PC-3 (cell line): Measurements from ENCODE around the gene OR2AG1. TPM values are rescaled to one million over a fixed set of nuclear protein-coding genes. Genes with fewer than 3 reads are reported as not detected.

Experiments used
- ATAC-seq: fragments of 200-7000 bp; cut with Tn5 transposase; 2 replicates; pipeline ENCODE4 v1.9.1; 2020; ENCODE audit warnings: mild to moderate bottlenecking, moderate library complexity
- BruUV-seq: library from RNA; stranded (reverse); fragments of 400-500 nt; replicated peaks from 2 replicates; lab custom pipeline; 2021; lab: Mats Ljungman, UMichigan
- CTCF ChIA-PET: fragments of 300-600 bp; sonication (Branson Sonifier 250); formaldehyde crosslinking; loops from one replicate; lab custom pipeline; 2022; ENCODE audit warnings: antibody characterized with exemption; lab: Charles Lee
- POLR2A ChIA-PET: fragments of 300-600 bp; sonication (Branson Sonifier 250); formaldehyde crosslinking; loops from one replicate; lab custom pipeline; 2022; ENCODE audit warnings: antibody characterized with exemption; ENCODE audit not compliant: unreplicated experiment; lab: Charles Lee
- DNase-seq: peaks from one replicate; pipeline ENCODE4 v3.0.0-alpha.2; 2015
- H2AFZ ChIP-seq: fragments of 300-600 bp; sonication (generic); 2 replicates; pipeline ENCODE4 v1.6.0; 2016; ENCODE audit warnings: antibody characterized with exemption, low read length
- H3F3A ChIP-seq: fragments of 300-600 bp; sonication (generic); one replicate; pipeline ENCODE4 v1.6.0; 2017; ENCODE audit warnings: antibody characterized with exemption, low read length, control low read depth, mild to moderate bottlenecking; ENCODE audit not compliant: unreplicated experiment
- H3K27ac ChIP-seq: fragments of 300-600 bp; sonication (generic); 2 replicates; pipeline ENCODE4 v1.5.1; 2016; ENCODE audit warnings: mild to moderate bottlenecking, low read length
- H3K27me3 ChIP-seq: fragments of 300-600 bp; sonication (generic); 2 replicates; pipeline ENCODE4 v1.6.1; 2016; ENCODE audit warnings: low read length, mixed read lengths
- H3K36me3 ChIP-seq: fragments of 300-600 bp; sonication (generic); 2 replicates; pipeline ENCODE4 v1.6.1; 2016; ENCODE audit warnings: low read depth, mixed run types, low read length, mixed read lengths
- H3K4me1 ChIP-seq: fragments of 300-600 bp; sonication (generic); 2 replicates; pipeline ENCODE4 v1.5.1; 2016; ENCODE audit warnings: low read length; ENCODE audit not compliant: insufficient read depth
- H3K4me2 ChIP-seq: fragments of 300-600 bp; sonication (generic); 2 replicates; pipeline ENCODE4 v1.6.0; 2016; ENCODE audit warnings: low read length
- H3K4me3 ChIP-seq: fragments of 300-600 bp; sonication (generic); 2 replicates; pipeline ENCODE4 v1.5.1; 2016; ENCODE audit warnings: mild to moderate bottlenecking, low read length, mixed read lengths
- H3K79me2 ChIP-seq: fragments of 300-600 bp; sonication (generic); 2 replicates; pipeline ENCODE4 v1.6.1; 2017; ENCODE audit warnings: low read length, mixed read lengths
- H3K9ac ChIP-seq: fragments of 300-600 bp; sonication (generic); 2 replicates; pipeline ENCODE4 v1.6.0; 2016; ENCODE audit warnings: mild to moderate bottlenecking, low read length
- H3K9me2 ChIP-seq: fragments of 300-600 bp; sonication (generic); replicated peaks from 2 replicates; pipeline ENCODE4 v1.6.1; 2016; ENCODE audit warnings: mixed run types, low read length, mixed read lengths
- H3K9me3 ChIP-seq: fragments of 300-600 bp; sonication (generic); 2 replicates; pipeline ENCODE4 v1.6.1; 2016; ENCODE audit warnings: low read length, mixed read lengths
- H4K20me1 ChIP-seq: fragments of 300-600 bp; sonication (generic); 2 replicates; pipeline ENCODE4 v1.6.1; 2016; ENCODE audit warnings: low read length, mixed read lengths
- EZH2 ChIP-seq: fragments of 300-600 bp; sonication (generic); IDR thresholded peaks from one replicate; pipeline ENCODE4 v1.6.1; 2017; ENCODE audit warnings: antibody characterized with exemption, mild to moderate bottlenecking, low read length; ENCODE audit not compliant: unreplicated experiment
- EZH2phosphoT487 ChIP-seq: fragments of 300-600 bp; sonication (generic); IDR thresholded peaks from 2 replicates; pipeline ENCODE4 v1.6.1; 2018; ENCODE audit warnings: mild to moderate bottlenecking, antibody characterized with exemption, low read length, borderline replicate concordance
- intact Hi-C: fragments of 100-400 bp; cut with micrococcal nuclease; formaldehyde crosslinking; loops from 2 replicates; pipeline ENCODE4 v1.9.0; 2023
- total RNA-seq: library from RNA; depleted of rRNA; stranded (reverse); fragments of >200 nt; gene quantifications from 2 replicates; pipeline ENCODE4 v1.2.3, GENCODE V29; 2014
- TF ChIP-seq, protein P1 (sequence below): fragments of 300-600 bp; sonication (generic); conservative IDR thresholded peaks from 2 replicates; pipeline ENCODE4 v1.5.1; 2017; ENCODE audit warnings: antibody characterized with exemption, low read depth, mild to moderate bottlenecking, low read length

The OR2AG1 gene
- total RNA-seq, 1 experiment from 2014 or later, result not detected

DNA sequence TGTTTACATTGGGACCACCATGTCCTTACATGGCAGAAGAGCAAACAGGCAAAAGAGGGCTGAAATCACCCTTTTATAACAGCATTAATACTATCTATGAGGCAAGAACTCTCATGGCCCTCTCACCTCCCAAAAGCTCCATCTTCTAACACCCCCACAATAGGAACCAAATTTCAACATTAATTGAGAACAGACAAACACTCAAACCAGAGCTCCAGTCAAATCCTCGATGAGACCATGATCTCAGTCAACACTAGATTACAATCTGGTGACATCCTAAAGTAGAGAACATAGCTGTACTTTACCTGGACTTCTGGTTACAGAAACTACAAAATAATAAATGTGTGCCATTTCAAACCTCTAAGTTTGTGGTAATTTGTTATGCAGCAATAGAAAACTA, 36.2 kb upstream of the OR2AG1 start:
- no TSS peak for BruUV-seq
- no peak for TF ChIP-seq EZH2
- no peak for TF ChIP-seq EZH2phosphoT487
- TF ChIP-seq, protein P1, sequence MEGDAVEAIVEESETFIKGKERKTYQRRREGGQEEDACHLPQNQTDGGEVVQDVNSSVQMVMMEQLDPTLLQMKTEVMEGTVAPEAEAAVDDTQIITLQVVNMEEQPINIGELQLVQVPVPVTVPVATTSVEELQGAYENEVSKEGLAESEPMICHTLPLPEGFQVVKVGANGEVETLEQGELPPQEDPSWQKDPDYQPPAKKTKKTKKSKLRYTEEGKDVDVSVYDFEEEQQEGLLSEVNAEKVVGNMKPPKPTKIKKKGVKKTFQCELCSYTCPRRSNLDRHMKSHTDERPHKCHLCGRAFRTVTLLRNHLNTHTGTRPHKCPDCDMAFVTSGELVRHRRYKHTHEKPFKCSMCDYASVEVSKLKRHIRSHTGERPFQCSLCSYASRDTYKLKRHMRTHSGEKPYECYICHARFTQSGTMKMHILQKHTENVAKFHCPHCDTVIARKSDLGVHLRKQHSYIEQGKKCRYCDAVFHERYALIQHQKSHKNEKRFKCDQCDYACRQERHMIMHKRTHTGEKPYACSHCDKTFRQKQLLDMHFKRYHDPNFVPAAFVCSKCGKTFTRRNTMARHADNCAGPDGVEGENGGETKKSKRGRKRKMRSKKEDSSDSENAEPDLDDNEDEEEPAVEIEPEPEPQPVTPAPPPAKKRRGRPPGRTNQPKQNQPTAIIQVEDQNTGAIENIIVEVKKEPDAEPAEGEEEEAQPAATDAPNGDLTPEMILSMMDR, result no peak
- no peaks in the 10 kb centered on the region for H3K9me3 ChIP-seq
- H3F3A ChIP-seq, result no peaks in the 10 kb centered on the region
- H3K9ac ChIP-seq, result no peak overlapping the region
- H3K9me2 ChIP-seq, result no peaks in the 10 kb centered on the region
- ChIA-PET CTCF (no interaction called here), POLR2A (no interaction called here)
- no peak overlapping the region for H3K4me3 ChIP-seq
- no peak overlapping the region for H2AFZ ChIP-seq
- intact Hi-C loops, result no loop called here
- H3K4me1 ChIP-seq, result no peaks in the 10 kb centered on the region
- peaks cover 77% of the 10 kb centered on the region for H3K27me3 ChIP-seq
- DNase-seq (no peak), ATAC-seq (no peak)
- H3K4me2 ChIP-seq, result no peak overlapping the region
- no peak overlapping the region for H3K27ac ChIP-seq
- no peaks in the 10 kb centered on the region for H3K36me3 ChIP-seq
- H4K20me1 ChIP-seq, result no peaks in the 10 kb centered on the region
- H3K79me2 ChIP-seq, result no peaks in the 10 kb centered on the region

DNA sequence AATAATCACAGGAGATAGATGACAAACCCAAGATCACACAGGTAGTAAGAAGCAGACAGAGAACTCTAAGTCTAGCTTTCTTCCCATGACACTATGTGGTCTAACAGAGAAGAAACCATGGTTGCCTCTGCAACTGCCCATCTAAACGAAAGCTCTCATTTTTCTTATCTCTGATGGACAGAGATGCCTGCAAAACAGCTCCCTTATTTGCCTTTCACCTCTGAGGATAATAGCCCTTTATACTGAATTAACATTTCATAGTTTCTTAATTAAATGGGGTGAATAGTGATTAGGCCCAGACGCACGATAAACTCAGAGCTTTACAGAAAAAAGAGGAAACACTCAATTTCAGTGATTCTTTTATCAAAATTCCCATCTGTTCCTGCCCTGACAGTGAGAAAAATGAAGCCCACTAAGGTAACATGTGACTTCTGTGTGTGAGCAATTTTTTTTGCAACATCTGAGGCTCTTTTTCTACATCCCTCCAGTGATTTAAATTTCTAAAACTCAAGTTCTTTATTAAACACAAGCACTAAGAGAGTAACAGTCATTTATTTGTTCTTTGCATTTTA, 35.6 kb upstream of the OR2AG1 start:
- BruUV-seq, result no TSS peak
- no peaks in the 10 kb centered on the region for H3K79me2 ChIP-seq
- no peak overlapping the region for H3K27ac ChIP-seq
- no peak overlapping the region for H3K4me2 ChIP-seq
- intact Hi-C loops, result no loop called here
- H2AFZ ChIP-seq, result no peak overlapping the region
- CTCF ChIA-PET, result no interaction called here
- peaks cover 75% of the 10 kb centered on the region for H3K27me3 ChIP-seq
- H3K4me1 ChIP-seq, result no peaks in the 10 kb centered on the region
- no peaks in the 10 kb centered on the region for H4K20me1 ChIP-seq
- no peak for DNase-seq
- POLR2A ChIA-PET, result no interaction called here
- no peak for ATAC-seq
- no peak overlapping the region for H3K4me3 ChIP-seq
- H3K36me3 ChIP-seq, result no peaks in the 10 kb centered on the region
- TF ChIP-seq, protein P1, result no peak
- TF ChIP-seq EZH2 (no peak), EZH2phosphoT487 (no peak)
- no peaks in the 10 kb centered on the region for H3F3A ChIP-seq
- H3K9me3 ChIP-seq, result no peaks in the 10 kb centered on the region
- no peaks in the 10 kb centered on the region for H3K9me2 ChIP-seq
- H3K9ac ChIP-seq, result no peak overlapping the region

DNA sequence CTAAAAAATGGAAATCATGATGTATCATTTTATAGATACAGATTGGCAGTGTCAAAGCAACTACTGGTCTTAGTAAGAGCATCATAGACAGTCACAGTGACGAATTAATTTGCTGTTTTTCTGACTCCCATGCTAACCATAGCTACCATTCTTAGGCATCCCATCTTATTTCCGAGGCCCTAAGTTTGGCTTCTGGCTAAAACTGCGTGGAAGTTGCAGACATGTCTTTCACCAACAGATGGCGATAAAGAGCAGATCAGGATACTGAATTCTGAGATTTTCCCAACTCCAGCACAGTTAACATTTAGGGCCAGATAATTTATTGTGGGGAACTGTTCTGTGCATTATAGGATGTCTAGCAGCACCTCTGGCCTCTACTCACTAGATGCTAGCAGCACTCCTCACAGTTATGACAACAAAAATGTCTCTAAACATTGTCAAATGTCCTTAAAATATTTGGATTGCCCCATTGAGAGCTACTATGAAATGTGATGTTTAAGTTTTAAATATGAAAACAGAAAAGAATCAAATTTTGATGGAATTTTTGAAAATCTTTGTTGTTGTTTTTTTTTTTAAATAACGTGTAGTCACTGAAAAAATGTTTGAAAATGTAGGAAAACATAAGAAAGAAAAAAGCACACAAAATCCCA, 27.4 kb upstream of the OR2AG1 start:
- Histone ChIP-seq H3K9ac (no peak overlapping the region), H3K4me3 (no peak overlapping the region), H3K9me2 (no peaks in the 10 kb centered on the region), H3K27me3 (no peaks in the 10 kb centered on the region), H3K27ac (no peak overlapping the region), H3K36me3 (no peaks in the 10 kb centered on the region), H3K9me3 (no peaks in the 10 kb centered on the region), H3K79me2 (no peaks in the 10 kb centered on the region), H3K4me2 (no peak overlapping the region), H4K20me1 (no peaks in the 10 kb centered on the region), H2AFZ (no peak overlapping the region), H3K4me1 (no peaks in the 10 kb centered on the region), H3F3A (no peaks in the 10 kb centered on the region)
- ChIA-PET POLR2A (no interaction called here), CTCF (interaction anchor here (0.6 to 0.9 kb wide), 3 partner anchors 18 to 136 kb away, joined by 3 to 5 read pairs (median 4); partner anchors contain the start of gene TPP1)
- intact Hi-C loops, result no loop called here
- DNase-seq (peak; percentile 60), ATAC-seq (peak; percentile 61)
- no peak for TF ChIP-seq EZH2
- TF ChIP-seq, protein P1, result peak; percentile 80
- BruUV-seq, result no TSS peak
